ENCODE data around the gene TARBP1. TPM values are rescaled to one million over a fixed set of nuclear protein-coding genes. Genes with fewer than 3 reads are reported as not detected.

The TARBP1 gene
- total RNA-seq, 4 donors from 2014 or later = 19.9 to 44.4 (median 27.6) TPM

DNA sequence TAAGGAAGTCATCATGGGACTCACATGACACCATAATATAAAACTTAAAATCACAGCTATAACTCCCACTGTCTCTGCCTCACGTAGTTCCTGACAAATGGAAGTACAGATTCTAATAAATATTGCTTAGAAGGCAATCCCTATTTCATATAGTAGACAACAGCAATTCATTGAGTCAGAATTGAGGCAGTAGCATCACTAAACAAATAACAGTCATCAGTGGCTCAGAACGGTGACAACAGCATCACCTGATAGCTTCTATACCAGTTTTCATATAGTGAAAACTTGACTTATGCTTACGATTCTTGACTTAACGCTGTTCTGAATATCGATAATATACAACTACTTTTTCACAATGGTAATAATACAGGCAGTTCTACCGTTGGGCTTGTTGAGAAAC is 12.0 kb downstream of the TARBP1 start:
- TF ChIP-seq POLR2A (IDR thresholded peaks at IDR 0.05) (no peak), CTCF (IDR thresholded peaks at IDR 0.05) (no peak), EP300 (IDR thresholded peaks at IDR 0.05; ENCODE audit: low read depth) (no peak), POLR2AphosphoS5 (IDR thresholded peaks at IDR 0.05) (no peak)
- Histone ChIP-seq H3K4me3 (no peak overlapping the region), H3K27ac (no peak overlapping the region), H3K27me3 (no peaks in the 10 kb centered on the region), H3K4me1 (no peaks in the 10 kb centered on the region), H3K36me3 (peaks cover 0 to 5% (median 2%) of the 10 kb centered on the region in 4 donors), H3K9me3 (no peaks in the 10 kb centered on the region)
- WGBS, 2 donors (ENCODE audit: low coverage in 1 of 2) = 96 to 97% methylated on average over 6 of the region's 6 CpGs
- intact Hi-C loops (cut with DNase I; ENCODE audit: low total_unique reads) = loop anchor here (5.0 kb wide), 1 partner anchor 1745 kb away; no protein-coding TSS in a partner anchor
- in situ Hi-C loops (cut with MboI; ENCODE audit: low pct_ligation_motif_present in 1 of 4, low pct_unique_long_range_greater_than_20kb in 1 of 4, low sequenced_read_pairs in 3 of 4) = loop anchor here in 1 of 4 donors (25.0 kb wide), 1 partner anchor 995 kb away; no protein-coding TSS in a partner anchor
- DNase-seq = no peak

DNA sequence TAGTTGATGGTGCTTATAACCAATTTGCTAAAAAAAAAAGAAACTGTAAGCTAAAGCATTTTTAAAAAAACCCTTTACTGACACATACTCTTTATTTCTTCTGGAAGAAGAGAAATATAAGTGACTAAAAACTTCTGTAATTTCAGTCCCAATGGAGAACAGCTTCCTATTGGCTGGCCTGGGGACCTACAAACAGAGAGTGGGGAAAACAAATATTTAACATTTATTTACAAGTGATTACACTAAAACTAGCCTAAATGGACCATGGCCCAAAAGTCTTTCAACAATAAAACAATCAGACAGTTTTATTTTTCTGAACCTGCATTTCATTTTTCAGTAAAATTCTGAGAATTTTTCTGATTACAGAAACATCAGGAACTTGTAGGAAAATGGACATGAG is 15.2 kb downstream of the TARBP1 start:
- H3K27ac ChIP-seq = no peak overlapping the region
- TF ChIP-seq EP300 (IDR thresholded peaks at IDR 0.05; ENCODE audit: low read depth) (no peak), POLR2AphosphoS5 (IDR thresholded peaks at IDR 0.05) (no peak), POLR2A (IDR thresholded peaks at IDR 0.05) (no peak), CTCF (IDR thresholded peaks at IDR 0.05) (no peak)
- no peaks in the 10 kb centered on the region for H3K27me3 ChIP-seq
- H3K9me3 ChIP-seq = no peaks in the 10 kb centered on the region
- intact Hi-C loops (cut with DNase I; ENCODE audit: low total_unique reads) = no loop called here
- peaks cover 0 to 3% (median 1%) of the 10 kb centered on the region in 4 donors for H3K4me1 ChIP-seq
- in situ Hi-C loops (cut with MboI; ENCODE audit: low pct_ligation_motif_present in 1 of 4, low pct_unique_long_range_greater_than_20kb in 1 of 4, low sequenced_read_pairs in 3 of 4) = loop anchor here in 1 of 4 donors (25.0 kb wide), 1 partner anchor 999 kb away; no protein-coding TSS in a partner anchor
- H3K4me3 ChIP-seq = no peak overlapping the region
- H3K36me3 ChIP-seq = peaks cover 0 to 5% (median 2%) of the 10 kb centered on the region in 4 donors
- no peak for DNase-seq

GRCh38 chr1:234460652-234461051 is 18.3 kb downstream of the TARBP1 start:
- DNase-seq = no peak
- peaks cover 0 to 11% (median 3%) of the 10 kb centered on the region in 4 donors for H3K4me1 ChIP-seq
- H3K27ac ChIP-seq = no peak overlapping the region
- intact Hi-C loops (cut with DNase I; ENCODE audit: low total_unique reads) = no loop called here
- TF ChIP-seq POLR2A (IDR thresholded peaks at IDR 0.05) (no peak), EP300 (IDR thresholded peaks at IDR 0.05; ENCODE audit: low read depth) (no peak), POLR2AphosphoS5 (IDR thresholded peaks at IDR 0.05) (no peak), CTCF (IDR thresholded peaks at IDR 0.05) (no peak)
- H3K9me3 ChIP-seq = no peaks in the 10 kb centered on the region
- peaks cover 0 to 10% (median 3%) of the 10 kb centered on the region in 4 donors for H3K36me3 ChIP-seq
- WGBS, 2 donors (ENCODE audit: low coverage in 1 of 2) = 94 to 96% methylated on average over 5 of the region's 5 CpGs
- in situ Hi-C loops (cut with MboI; ENCODE audit: low pct_ligation_motif_present in 1 of 4, low pct_unique_long_range_greater_than_20kb in 1 of 4, low sequenced_read_pairs in 3 of 4) = loop anchor here in 1 of 4 donors (25.0 kb wide), 1 partner anchor 1002 kb away; no protein-coding TSS in a partner anchor
- no peaks in the 10 kb centered on the region for H3K27me3 ChIP-seq
- no peak overlapping the region for H3K4me3 ChIP-seq

DNA sequence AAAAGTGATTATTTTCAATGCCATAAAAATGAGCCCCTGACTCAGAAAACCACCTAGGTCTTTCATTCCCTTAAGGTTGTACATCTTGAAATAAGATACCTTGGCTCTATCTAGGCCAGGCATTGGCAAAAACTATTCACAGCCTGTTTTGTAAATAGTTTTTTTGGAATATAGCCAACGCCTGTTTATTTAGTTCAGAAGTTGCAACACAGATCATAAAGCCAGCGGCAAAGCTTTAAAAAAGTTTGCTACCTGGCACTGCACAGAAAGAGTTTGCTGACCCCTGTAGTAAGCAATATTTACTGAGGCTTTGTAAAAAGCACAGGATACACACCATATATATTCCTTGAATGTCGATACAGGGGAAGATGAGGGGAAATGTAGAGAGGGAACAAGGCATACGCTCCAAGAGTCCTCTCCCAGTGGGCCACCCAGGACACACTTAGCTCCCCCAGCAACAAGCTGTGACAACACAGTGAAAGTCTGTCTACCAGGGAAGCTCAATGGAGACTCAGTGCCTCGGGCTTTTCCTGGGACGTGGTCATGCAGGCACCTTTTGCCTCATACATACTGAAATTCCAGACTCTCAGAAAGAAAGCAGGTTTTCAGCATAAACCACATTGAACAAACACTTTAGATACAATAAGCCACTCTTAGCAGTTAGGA is 20.5 kb downstream of the TARBP1 start:
- in situ Hi-C loops (cut with MboI; ENCODE audit: low pct_ligation_motif_present in 1 of 4, low pct_unique_long_range_greater_than_20kb in 1 of 4, low sequenced_read_pairs in 3 of 4) = loop anchor here in 1 of 4 donors (25.0 kb wide), 1 partner anchor 1004 kb away; no protein-coding TSS in a partner anchor
- H3K4me3 ChIP-seq = no peak overlapping the region
- peaks cover 0 to 10% (median 0%) of the 10 kb centered on the region in 4 donors for H3K36me3 ChIP-seq
- TF ChIP-seq CTCF (IDR thresholded peaks at IDR 0.05) = no peak
- no peak overlapping the region for H3K27ac ChIP-seq
- 43 to 59% methylated on average over 4 to 6 of the region's 6 CpGs for WGBS, 2 donors (ENCODE audit: low coverage in 1 of 2)
- intact Hi-C loops (cut with DNase I; ENCODE audit: low total_unique reads) = no loop called here
- H3K9me3 ChIP-seq = no peaks in the 10 kb centered on the region
- H3K4me1 ChIP-seq = peaks cover 0 to 22% (median 7%) of the 10 kb centered on the region in 4 donors
- DNase-seq = no peak
- H3K27me3 ChIP-seq = no peaks in the 10 kb centered on the region

All from transverse colon (tissue), 4 donors.